DMS79 treated with DMSO at 0.1 percent for 48 hours (cell line): ENCODE results near the gene ZC3H10.

Source experiments
- DNase-seq: peaks from one replicate; lab custom pipeline; 2025; lab: John Stamatoyannopoulos, UW

Gene ZC3H10

GRCh38 chr12:56127888-56128669 lies 10.0 kb downstream of the ZC3H10 start, which contains the start of gene ESYT1:
Gene ESYT1 (plus strand): TSS chr12:56128267. CDS start chr12:56128320, 53 bp downstream.
- DNase-seq, result peak; percentile 93

GRCh38 chr12:56128670-56129205 lies 10.7 kb downstream of the ZC3H10 start:
- DNase-seq, result peak; percentile 24

GRCh38 chr12:56129206-56129941 lies 11.3 kb downstream of the ZC3H10 start:
- peak; percentile 24 for DNase-seq

GRCh38 chr12:56129942-56130495 lies 12.0 kb downstream of the ZC3H10 start:
- no peak for DNase-seq

- no peak for DNase-seq
Measured at GRCh38 chr12:56130876-56131275, 12.8 kb downstream of the ZC3H10 start.

GRCh38 chr12:56134897-56135296 lies 16.8 kb downstream of the ZC3H10 start:
- DNase-seq, result no peak

GRCh38 chr12:56137853-56138571 lies 19.9 kb downstream of the ZC3H10 start:
- DNase-seq, result no peak

- no peak for DNase-seq
Measured at GRCh38 chr12:56141946-56142784, 24.1 kb downstream of the ZC3H10 start.

GRCh38 chr12:56143217-56143616 lies 25.2 kb downstream of the ZC3H10 start:
- no peak for DNase-seq

- DNase-seq, result no peak
Measured at GRCh38 chr12:56143870-56144269, 25.8 kb downstream of the ZC3H10 start.

GRCh38 chr12:56145217-56145616 lies 27.2 kb downstream of the ZC3H10 start:
- no peak for DNase-seq

- no peak for DNase-seq
Measured at GRCh38 chr12:56146492-56147460, 28.7 kb downstream of the ZC3H10 start.

GRCh38 chr12:56150563-56150962 lies 32.5 kb downstream of the ZC3H10 start:
- DNase-seq, result peak; percentile 16

GRCh38 chr12:56151672-56152131 lies 33.6 kb downstream of the ZC3H10 start:
- DNase-seq, result peak; percentile 27

GRCh38 chr12:56152132-56152755 lies 34.2 kb downstream of the ZC3H10 start, which contains the start of gene MYL6B:
Gene MYL6B (plus strand): TSS chr12:56152587. CDS start chr12:56153919, 1,332 bp downstream.
- peak; percentile 59 for DNase-seq

- DNase-seq, result no peak
Measured at GRCh38 chr12:56152756-56153677, 35.0 kb downstream of the ZC3H10 start.

- no peak for DNase-seq
Measured at GRCh38 chr12:56153678-56154065, 35.6 kb downstream of the ZC3H10 start.

- no peak for DNase-seq
Measured at GRCh38 chr12:56154246-56154771, 36.2 kb downstream of the ZC3H10 start.
